ENCODE data around the gene KRT85.

Gene KRT85

GRCh38 chr12:52394836-52395405 lies 27.6 kb upstream of the KRT85 start:
- Histone ChIP-seq H3K27me3 (replicated peaks; ENCODE audit: insufficient read depth, low read length) (peaks cover 61% of the 10 kb centered on the region), H3K4me2 (ENCODE audit: low read depth, low read length) (no peak overlapping the region), H4K20me1 (ENCODE audit: insufficient read depth, low read length) (no peaks in the 10 kb centered on the region), H3F3A (ENCODE audit: insufficient read depth, low read length) (no peaks in the 10 kb centered on the region), H3K4me1 (ENCODE audit: low read length) (no peaks in the 10 kb centered on the region), H3K9ac (ENCODE audit: low read length) (no peak overlapping the region), H2AFZ (ENCODE audit: low read length) (no peak overlapping the region), H3K9me3 (replicated peaks; ENCODE audit: insufficient read depth, low read length) (no peaks in the 10 kb centered on the region), H3K79me2 (ENCODE audit: low read length) (no peaks in the 10 kb centered on the region), H3K4me3 (ENCODE audit: low read length) (no peak overlapping the region), H3K9me2 (replicated peaks; ENCODE audit: insufficient read depth, low read length) (no peaks in the 10 kb centered on the region), H3K36me3 (replicated peaks; ENCODE audit: insufficient read depth, low read length) (no peaks in the 10 kb centered on the region), H3K27ac (ENCODE audit: low read length) (no peak overlapping the region)
- no peak for DNase-seq
- TF ChIP-seq, protein P1, sequence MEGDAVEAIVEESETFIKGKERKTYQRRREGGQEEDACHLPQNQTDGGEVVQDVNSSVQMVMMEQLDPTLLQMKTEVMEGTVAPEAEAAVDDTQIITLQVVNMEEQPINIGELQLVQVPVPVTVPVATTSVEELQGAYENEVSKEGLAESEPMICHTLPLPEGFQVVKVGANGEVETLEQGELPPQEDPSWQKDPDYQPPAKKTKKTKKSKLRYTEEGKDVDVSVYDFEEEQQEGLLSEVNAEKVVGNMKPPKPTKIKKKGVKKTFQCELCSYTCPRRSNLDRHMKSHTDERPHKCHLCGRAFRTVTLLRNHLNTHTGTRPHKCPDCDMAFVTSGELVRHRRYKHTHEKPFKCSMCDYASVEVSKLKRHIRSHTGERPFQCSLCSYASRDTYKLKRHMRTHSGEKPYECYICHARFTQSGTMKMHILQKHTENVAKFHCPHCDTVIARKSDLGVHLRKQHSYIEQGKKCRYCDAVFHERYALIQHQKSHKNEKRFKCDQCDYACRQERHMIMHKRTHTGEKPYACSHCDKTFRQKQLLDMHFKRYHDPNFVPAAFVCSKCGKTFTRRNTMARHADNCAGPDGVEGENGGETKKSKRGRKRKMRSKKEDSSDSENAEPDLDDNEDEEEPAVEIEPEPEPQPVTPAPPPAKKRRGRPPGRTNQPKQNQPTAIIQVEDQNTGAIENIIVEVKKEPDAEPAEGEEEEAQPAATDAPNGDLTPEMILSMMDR (IDR thresholded peaks at IDR 0.05; ENCODE audit: low read length), result no peak
- TF ChIP-seq EZH2phosphoT487 (IDR thresholded peaks at IDR 0.05; ENCODE audit: low read length), result no peak
- TF ChIP-seq EZH2 (optimal IDR thresholded peaks at IDR 0.05; ENCODE audit: low read depth, low read length), result no peak

- Histone ChIP-seq H4K20me1 (ENCODE audit: insufficient read depth, low read length) (no peaks in the 10 kb centered on the region), H3K4me1 (ENCODE audit: low read length) (no peaks in the 10 kb centered on the region), H3K4me3 (ENCODE audit: low read length) (no peak overlapping the region), H3K79me2 (ENCODE audit: low read length) (no peaks in the 10 kb centered on the region), H2AFZ (ENCODE audit: low read length) (no peak overlapping the region), H3F3A (ENCODE audit: insufficient read depth, low read length) (no peaks in the 10 kb centered on the region), H3K9me2 (replicated peaks; ENCODE audit: insufficient read depth, low read length) (no peaks in the 10 kb centered on the region), H3K9me3 (replicated peaks; ENCODE audit: insufficient read depth, low read length) (no peaks in the 10 kb centered on the region), H3K36me3 (replicated peaks; ENCODE audit: insufficient read depth, low read length) (no peaks in the 10 kb centered on the region), H3K27me3 (replicated peaks; ENCODE audit: insufficient read depth, low read length) (peaks cover 63% of the 10 kb centered on the region), H3K27ac (ENCODE audit: low read length) (no peak overlapping the region), H3K4me2 (ENCODE audit: low read depth, low read length) (no peak overlapping the region), H3K9ac (ENCODE audit: low read length) (no peak overlapping the region)
- no peak for DNase-seq
- TF ChIP-seq EZH2 (optimal IDR thresholded peaks at IDR 0.05; ENCODE audit: low read depth, low read length) (no peak), EZH2phosphoT487 (IDR thresholded peaks at IDR 0.05; ENCODE audit: low read length) (no peak)
- TF ChIP-seq, protein P1 (IDR thresholded peaks at IDR 0.05; ENCODE audit: low read length), result no peak
Measured at GRCh38 chr12:52392465-52393007, 25.3 kb upstream of the KRT85 start.

GRCh38 chr12:52391618-52392002 lies 24.3 kb upstream of the KRT85 start:
- TF ChIP-seq EZH2phosphoT487 (IDR thresholded peaks at IDR 0.05; ENCODE audit: low read length), result no peak
- TF ChIP-seq EZH2 (optimal IDR thresholded peaks at IDR 0.05; ENCODE audit: low read depth, low read length), result no peak
- TF ChIP-seq, protein P1 (IDR thresholded peaks at IDR 0.05; ENCODE audit: low read length), result no peak
- no peak overlapping the region for H3K27ac ChIP-seq (ENCODE audit: low read length)

More at GRCh38 chr12:52391618-52392002, 24.3 kb upstream of the KRT85 start:
- Histone ChIP-seq H3K9me2 (replicated peaks; ENCODE audit: insufficient read depth, low read length) (no peaks in the 10 kb centered on the region), H3K4me2 (ENCODE audit: low read depth, low read length) (no peak overlapping the region), H3K9ac (ENCODE audit: low read length) (no peak overlapping the region), H4K20me1 (ENCODE audit: insufficient read depth, low read length) (no peaks in the 10 kb centered on the region), H3K9me3 (replicated peaks; ENCODE audit: insufficient read depth, low read length) (no peaks in the 10 kb centered on the region), H3K27me3 (replicated peaks; ENCODE audit: insufficient read depth, low read length) (peaks cover 63% of the 10 kb centered on the region), H3K4me3 (ENCODE audit: low read length) (no peak overlapping the region), H3F3A (ENCODE audit: insufficient read depth, low read length) (no peaks in the 10 kb centered on the region), H3K4me1 (ENCODE audit: low read length) (no peaks in the 10 kb centered on the region), H3K36me3 (replicated peaks; ENCODE audit: insufficient read depth, low read length) (no peaks in the 10 kb centered on the region), H2AFZ (ENCODE audit: low read length) (no peak overlapping the region), H3K79me2 (ENCODE audit: low read length) (no peaks in the 10 kb centered on the region)
- no peak for DNase-seq
